Ovary (tissue), 10 donors: Measurements from ENCODE around the gene CA9. TPM values are rescaled to one million over a fixed set of nuclear protein-coding genes. Genes with fewer than 3 reads are reported as not detected.

Experiments
- DNase-seq, 5 donors: peaks; one replicate each; pipeline ENCODE4 v3.0.0-alpha.2; 2019 to 2020
- H3K27ac ChIP-seq, 2 donors: fragments of 200-600 bp; one replicate each; pipeline versions ENCODE4 v1.5.1 to v1.8.0; 2019 to 2022
- H3K27me3 ChIP-seq: fragments of 200-600 bp; one replicate; pipeline ENCODE4 v1.8.0; 2022
- H3K36me3 ChIP-seq: fragments of 200-600 bp; sonication (generic); one replicate; pipeline ENCODE4 v1.5.1; 2019
- H3K4me1 ChIP-seq: one replicate; pipeline ENCODE4 v1.8.1; 2013; ENCODE audit warnings: mild to moderate bottlenecking, moderate library complexity; ENCODE audit not compliant: insufficient read depth
- H3K4me3 ChIP-seq: fragments of 200-600 bp; sonication (generic); one replicate; pipeline ENCODE4 v1.5.1; 2017
- H3K9me3 ChIP-seq, 2 donors: fragments of 200-600 bp in 1 of 2; sonication (generic) in 1 of 2; one replicate each; pipeline versions ENCODE4 v1.5.1 to v1.8.1; 2013 to 2019; ENCODE audit warnings: mild to moderate bottlenecking in 1 of 2, moderate library complexity in 1 of 2
- EP300 ChIP-seq: sonication (generic); formaldehyde crosslinking; IDR thresholded peaks from one replicate; pipeline ENCODE4 v1.6.1; 2017; ENCODE audit warnings: antibody characterized with exemption
- POLR2A ChIP-seq: fragments of 450-650 bp; IDR thresholded peaks from one replicate; pipeline ENCODE4 v1.6.1; 2017; ENCODE audit warnings: antibody characterized with exemption, mild to moderate bottlenecking, moderate library complexity
- WGBS, 3 donors: extraction: QIAGEN DNeasy Blood & Tissue Kit in 1 of 3; methylation state at CpG; one replicate each; pipeline versions ENCODE4 v1.1.5 to v1.1.7; 2013 to 2017; 5-methylcytosine and 5-hydroxymethylcytosine counted together
- intact Hi-C, 4 donors: fragments of 100-400 bp; cut with DNase I; formaldehyde crosslinking; loops; one replicate each; pipeline versions ENCODE4 v1.11.0 to v1.15.1; 2022 to 2023
- long read RNA-seq, 3 donors: library from polyadenylated mRNA in 2 of 3; unstranded in 2 of 3; transcript quantifications; one replicate each; pipeline ENCODE4 v2.0.0 and lab custom pipeline, GENCODE V29; 2021 to 2026
- polyA plus RNA-seq, 2 donors: library from polyadenylated mRNA; stranded (reverse); fragments of 200-250 nt in 1 of 2; fragments of 350-450 nt in 1 of 2; fragmentation: Illumina TruSeq in 1 of 2; extraction: RNeasy Lipid Tissue Mini Kit (QIAGEN cat#74804) in 1 of 2; gene quantifications; one replicate each; pipeline ENCODE4 v1.2.3, GENCODE V29; 2013 to 2014
- total RNA-seq, 7 donors: library from RNA; depleted of rRNA in 2 of 7; stranded (reverse); fragments of >200 nt in 2 of 7; fragmentation: NEBNext Ultra II Directional in 3 of 7; extraction: Animal tissue kit (Norgen Biotek cat#: 25700) in 3 of 7; gene quantifications; one replicate each; pipeline versions ENCODE4 v1.1.0 to v1.2.4, GENCODE V29; 2016 to 2023
- TF ChIP-seq, protein P1 (sequence below), 3 donors: fragments of 450-650 bp in 2 of 3; fragments of 200-600 bp in 1 of 3; IDR thresholded peaks; one replicate each; pipeline versions ENCODE4 v1.5.1 to v1.8.0; 2016 to 2022; ENCODE audit warnings: antibody characterized with exemption in 3 of 3, mild to moderate bottlenecking in 1 of 3
- donor health status: DM: no; HTN: no; CAD: no; lungs with moderate emphysema.
- donor health status: DM: no; HTN: no; CAD: no.
- donor health status: Bipolar disorder and iron deficiency.
- donor health status: DM: yes; HTN: yes; CAD: no.
- donor health status: DM: no; HTN: no; CAD: no.
- donor health status: DM: yes; HTN: yes; CAD: no.

Gene CA9
- total RNA-seq (10 to 100 TPM in 1 of 7 donors, 1 to 10 TPM in 4, under 1 TPM in 1, not detected in 1; 0.37 to 19.5 (median 1.4) TPM), polyA plus RNA-seq (under 1 TPM; 0.38 to 0.42 TPM)
- long read RNA-seq, donor 1: 0 reads
- long read RNA-seq, donor 2, partial matches to known transcripts: 0 of 3 reads
- long read RNA-seq, donor 2, other reads (novel, unspliced or antisense): 0 of 3 reads
- long read RNA-seq, donor 3: 0 reads

DNA sequence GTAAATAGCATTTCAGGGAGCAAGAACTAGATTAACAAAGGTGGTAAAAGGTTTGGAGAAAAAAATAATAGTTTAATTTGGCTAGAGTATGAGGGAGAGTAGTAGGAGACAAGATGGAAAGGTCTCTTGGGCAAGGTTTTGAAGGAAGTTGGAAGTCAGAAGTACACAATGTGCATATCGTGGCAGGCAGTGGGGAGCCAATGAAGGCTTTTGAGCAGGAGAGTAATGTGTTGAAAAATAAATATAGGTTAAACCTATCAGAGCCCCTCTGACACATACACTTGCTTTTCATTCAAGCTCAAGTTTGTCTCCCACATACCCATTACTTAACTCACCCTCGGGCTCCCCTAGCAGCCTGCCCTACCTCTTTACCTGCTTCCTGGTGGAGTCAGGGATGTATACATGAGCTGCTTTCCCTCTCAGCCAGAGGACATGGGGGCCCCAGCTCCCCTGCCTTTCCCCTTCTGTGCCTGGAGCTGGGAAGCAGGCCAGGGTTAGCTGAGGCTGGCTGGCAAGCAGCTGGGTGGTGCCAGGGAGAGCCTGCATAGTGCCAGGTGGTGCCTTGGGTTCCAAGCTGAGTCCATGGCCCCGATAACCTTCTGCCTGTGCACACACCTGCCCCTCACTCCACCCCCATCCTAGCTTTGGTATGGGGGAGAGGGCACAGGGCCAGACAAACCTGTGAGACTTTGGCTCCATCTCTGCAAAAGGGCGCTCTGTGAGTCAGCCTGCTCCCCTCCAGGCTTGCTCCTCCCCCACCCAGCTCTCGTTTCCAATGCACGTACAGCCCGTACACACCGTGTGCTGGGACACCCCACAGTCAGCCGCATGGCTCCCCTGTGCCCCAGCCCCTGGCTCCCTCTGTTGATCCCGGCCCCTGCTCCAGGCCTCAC is at the start of gene CA9:
TSS of gene CA9 (plus strand) at position 797 of the 893 bp plus-strand sequence. CDS start at position 829, 32 bp downstream.
- TF ChIP-seq, protein P1, sequence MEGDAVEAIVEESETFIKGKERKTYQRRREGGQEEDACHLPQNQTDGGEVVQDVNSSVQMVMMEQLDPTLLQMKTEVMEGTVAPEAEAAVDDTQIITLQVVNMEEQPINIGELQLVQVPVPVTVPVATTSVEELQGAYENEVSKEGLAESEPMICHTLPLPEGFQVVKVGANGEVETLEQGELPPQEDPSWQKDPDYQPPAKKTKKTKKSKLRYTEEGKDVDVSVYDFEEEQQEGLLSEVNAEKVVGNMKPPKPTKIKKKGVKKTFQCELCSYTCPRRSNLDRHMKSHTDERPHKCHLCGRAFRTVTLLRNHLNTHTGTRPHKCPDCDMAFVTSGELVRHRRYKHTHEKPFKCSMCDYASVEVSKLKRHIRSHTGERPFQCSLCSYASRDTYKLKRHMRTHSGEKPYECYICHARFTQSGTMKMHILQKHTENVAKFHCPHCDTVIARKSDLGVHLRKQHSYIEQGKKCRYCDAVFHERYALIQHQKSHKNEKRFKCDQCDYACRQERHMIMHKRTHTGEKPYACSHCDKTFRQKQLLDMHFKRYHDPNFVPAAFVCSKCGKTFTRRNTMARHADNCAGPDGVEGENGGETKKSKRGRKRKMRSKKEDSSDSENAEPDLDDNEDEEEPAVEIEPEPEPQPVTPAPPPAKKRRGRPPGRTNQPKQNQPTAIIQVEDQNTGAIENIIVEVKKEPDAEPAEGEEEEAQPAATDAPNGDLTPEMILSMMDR (IDR thresholded peaks at IDR 0.05): no peak
- TF ChIP-seq EP300 (no peak), POLR2A (no peak)
- peaks cover 5% of the 10 kb centered on the region for H3K4me1 ChIP-seq
- H3K36me3 ChIP-seq: no peaks in the 10 kb centered on the region
- DNase-seq: no peak
- no peak within 1 kb of the TSS for H3K27ac ChIP-seq
- intact Hi-C loops: no loop called here
- WGBS, 3 donors: 43 to 56% (median 51%) methylated on average over 9 to 10 of the region's 10 CpGs
- no peaks in the 10 kb centered on the region for H3K27me3 ChIP-seq
- H3K4me3 ChIP-seq: no peak within 1 kb of the TSS
- H3K9me3 ChIP-seq: no peaks in the 10 kb centered on the region

DNA sequence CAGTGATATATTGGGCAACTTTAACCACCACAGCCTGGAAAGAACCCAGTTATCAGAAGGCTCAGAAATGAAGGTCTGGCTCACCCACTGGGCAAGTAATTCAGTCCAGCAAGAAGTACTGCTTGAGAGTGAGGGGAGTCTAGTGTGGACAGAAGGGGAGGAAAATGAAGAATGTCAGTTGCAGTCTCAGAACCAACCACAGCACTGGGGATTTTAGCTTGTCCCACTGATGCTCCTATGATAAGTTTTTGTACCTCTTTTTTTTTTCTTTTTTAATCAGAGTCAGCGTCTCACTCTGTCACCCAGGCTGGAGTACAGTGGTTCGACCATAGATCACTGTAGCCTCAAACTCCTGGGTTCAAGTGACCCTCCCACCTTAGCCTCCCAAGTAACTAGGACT is 46.2 kb upstream of the CA9 start:
- H3K27ac ChIP-seq: no peak overlapping the region
- intact Hi-C loops: no loop called here
- WGBS, 3 donors: 85 to 94% (median 86%) methylated on average over 2 of the region's 2 CpGs

DNA sequence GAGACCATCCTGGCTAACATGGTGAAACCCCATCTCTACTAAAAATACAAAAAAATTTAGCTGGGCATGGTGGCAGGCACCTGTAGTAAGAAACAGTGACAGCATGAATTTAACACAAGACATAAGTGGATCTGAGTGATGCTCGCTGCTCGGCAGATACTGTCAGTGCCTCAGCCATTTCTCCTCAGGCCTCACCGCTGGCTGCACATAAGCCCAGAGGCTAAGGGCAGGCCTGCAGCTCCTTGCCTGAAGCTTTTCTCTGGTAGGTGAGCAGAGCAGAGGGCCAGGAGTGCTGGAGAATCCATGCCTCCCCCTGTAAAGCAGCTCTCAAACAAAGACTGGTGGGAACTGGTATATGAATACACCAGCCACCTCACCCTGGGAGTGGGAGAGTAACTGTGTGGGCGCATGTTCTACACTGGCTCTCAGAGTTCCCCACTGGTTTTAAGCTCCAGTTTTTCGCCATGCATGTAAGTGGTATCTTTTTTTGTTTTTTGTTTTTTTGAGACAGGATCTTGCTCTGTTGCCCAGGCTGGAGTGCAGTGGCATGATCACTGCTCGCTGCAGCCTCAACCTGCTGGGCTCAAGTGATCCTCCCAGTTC is 45.2 kb upstream of the CA9 start:
- TF ChIP-seq, protein P1 (IDR thresholded peaks at IDR 0.05): no peak
- TF ChIP-seq POLR2A (no peak), EP300 (no peak)
- Histone ChIP-seq H3K36me3 (no peaks in the 10 kb centered on the region), H3K27ac (no peak overlapping the region), H3K4me1 (no peaks in the 10 kb centered on the region), H3K27me3 (no peaks in the 10 kb centered on the region), H3K9me3 (no peaks in the 10 kb centered on the region), H3K4me3 (no peak overlapping the region)
- WGBS, 3 donors: 89 to 92% (median 92%) methylated on average over 6 of the region's 6 CpGs
- intact Hi-C loops: no loop called here
- no peak for DNase-seq

More for the DNA sequence above, 46.2 kb upstream of the CA9 start:
- no peak for DNase-seq
- TF ChIP-seq EP300: no peak
- H3K9me3 ChIP-seq: no peaks in the 10 kb centered on the region
- H3K4me1 ChIP-seq: no peaks in the 10 kb centered on the region
- H3K4me3 ChIP-seq: no peak overlapping the region
- no peaks in the 10 kb centered on the region for H3K36me3 ChIP-seq
- H3K27me3 ChIP-seq: no peaks in the 10 kb centered on the region

DNA sequence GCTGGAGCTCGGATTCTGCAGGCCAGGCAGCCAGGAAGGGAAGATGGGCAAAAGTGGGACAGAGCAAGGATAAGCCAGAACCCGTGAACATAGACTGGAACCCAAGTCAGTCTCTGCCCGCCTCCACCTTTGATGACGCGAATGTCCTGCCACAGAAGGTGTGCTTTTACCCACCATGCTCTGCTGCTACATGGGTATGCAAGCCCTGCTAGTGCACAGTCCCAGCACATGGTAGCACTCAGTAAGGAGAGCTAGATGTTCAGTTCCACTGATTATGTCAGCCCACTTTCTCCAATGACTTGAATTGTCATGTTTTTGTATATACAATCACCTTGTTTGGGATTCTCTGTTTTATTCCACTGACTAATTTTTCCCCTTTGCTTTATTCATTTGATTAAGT is 44.1 kb upstream of the CA9 start:
- TF ChIP-seq, protein P1 (IDR thresholded peaks at IDR 0.05): no peak
- TF ChIP-seq POLR2A (no peak), EP300 (no peak)
- 83 to 87% (median 84%) methylated on average over 5 of the region's 5 CpGs for WGBS, 3 donors
- Histone ChIP-seq H3K36me3 (no peaks in the 10 kb centered on the region), H3K4me3 (no peak overlapping the region), H3K9me3 (no peaks in the 10 kb centered on the region), H3K4me1 (no peaks in the 10 kb centered on the region), H3K27me3 (no peaks in the 10 kb centered on the region), H3K27ac (no peak overlapping the region)
- intact Hi-C loops: no loop called here
- DNase-seq: no peak
